ENCODE measurements around the gene COG5. TPM values are rescaled to one million over a fixed set of nuclear protein-coding genes. Genes with fewer than 3 reads are reported as not detected.

COG5 gene
- total and polyA plus RNA-seq, 3 donors from 2014 or later: 27.1 to 76.1 (median 70.6) TPM

- no peak overlapping the region for H3K27ac ChIP-seq
These were observed 33.0 kb downstream of the COG5 start for GRCh38 chr7:107530751-107531150.

GRCh38 chr7:107528461-107528860 is 35.3 kb downstream of the COG5 start:
- intact Hi-C loops (cut with DNase I; ENCODE audit: low total_unique reads): no loop called here
- H3K27me3 ChIP-seq: no peaks in the 10 kb centered on the region
- H3K4me1 ChIP-seq: no peaks in the 10 kb centered on the region
- DNase-seq: no peak
- H3K36me3 ChIP-seq (ENCODE audit: low read depth, missing control alignments): no peaks in the 10 kb centered on the region
- no peaks in the 10 kb centered on the region for H3K9me3 ChIP-seq
- TF ChIP-seq POLR2A (IDR thresholded peaks at IDR 0.05): no peak
- TF ChIP-seq CTCF (IDR thresholded peaks at IDR 0.05): no peak
- no peak overlapping the region for H3K4me3 ChIP-seq
- no peak overlapping the region for H3K27ac ChIP-seq

More at GRCh38 chr7:107530751-107531150, 33.0 kb downstream of the COG5 start:
- no peak for TF ChIP-seq CTCF (IDR thresholded peaks at IDR 0.05)
- no peak for TF ChIP-seq POLR2A (IDR thresholded peaks at IDR 0.05)
- Histone ChIP-seq H3K9me3 (no peaks in the 10 kb centered on the region), H3K4me1 (no peaks in the 10 kb centered on the region), H3K36me3 (ENCODE audit: low read depth, missing control alignments) (no peaks in the 10 kb centered on the region), H3K4me3 (no peak overlapping the region), H3K27me3 (no peaks in the 10 kb centered on the region)
- intact Hi-C loops (cut with DNase I; ENCODE audit: low total_unique reads): no loop called here
- no peak for DNase-seq

- no peak overlapping the region for H3K27ac ChIP-seq
- H3K4me3 ChIP-seq: no peak overlapping the region
- no peaks in the 10 kb centered on the region for H3K36me3 ChIP-seq (ENCODE audit: low read depth, missing control alignments)
- H3K4me1 ChIP-seq: no peaks in the 10 kb centered on the region
- WGBS, 2 donors: 74 to 76% methylated on average over 3 of the region's 3 CpGs
- no peaks in the 10 kb centered on the region for H3K27me3 ChIP-seq
- H3K9me3 ChIP-seq: no peaks in the 10 kb centered on the region
- intact Hi-C loops (cut with DNase I; ENCODE audit: low total_unique reads): no loop called here
- no peak for DNase-seq
- TF ChIP-seq CTCF (IDR thresholded peaks at IDR 0.05): no peak
- TF ChIP-seq POLR2A (IDR thresholded peaks at IDR 0.05): no peak
These were observed 36.5 kb downstream of the COG5 start for GRCh38 chr7:107527196-107527595.

- no peak for DNase-seq
- Histone ChIP-seq H3K9me3 (no peaks in the 10 kb centered on the region), H3K4me3 (no peak overlapping the region), H3K27ac (no peak overlapping the region), H3K4me1 (no peaks in the 10 kb centered on the region), H3K36me3 (ENCODE audit: low read depth, missing control alignments) (no peaks in the 10 kb centered on the region), H3K27me3 (no peaks in the 10 kb centered on the region)
- no peak for TF ChIP-seq POLR2A (IDR thresholded peaks at IDR 0.05)
- no peak for TF ChIP-seq CTCF (IDR thresholded peaks at IDR 0.05)
- 95 to 96% methylated on average over 2 of the region's 2 CpGs for WGBS, 2 donors
- intact Hi-C loops (cut with DNase I; ENCODE audit: low total_unique reads): no loop called here
These were observed 37.0 kb downstream of the COG5 start for GRCh38 chr7:107526672-107527071.

GRCh38 chr7:107506674-107507339 is 56.9 kb downstream of the COG5 start:
- 68 to 82% methylated on average over 4 to 7 of the region's 7 CpGs for WGBS, 2 donors
- H3K4me3 ChIP-seq: no peak overlapping the region
- no peaks in the 10 kb centered on the region for H3K27me3 ChIP-seq
- DNase-seq: no peak
- intact Hi-C loops (cut with DNase I; ENCODE audit: low total_unique reads): no loop called here
- TF ChIP-seq CTCF (IDR thresholded peaks at IDR 0.05) (no peak), POLR2A (IDR thresholded peaks at IDR 0.05) (no peak)
- no peaks in the 10 kb centered on the region for H3K4me1 ChIP-seq
- H3K27ac ChIP-seq: no peak overlapping the region
- H3K9me3 ChIP-seq: no peaks in the 10 kb centered on the region
- no peaks in the 10 kb centered on the region for H3K36me3 ChIP-seq (ENCODE audit: low read depth, missing control alignments)
